Measurements from ENCODE around the gene FAM241B. TPM values are rescaled to one million over a fixed set of nuclear protein-coding genes. Genes with fewer than 3 reads are reported as not detected.

FAM241B gene
- total and polyA plus RNA-seq, 10 of the 15 experiments (the other 5 are each of a cell fraction or from before 2014, with no cell fraction given): 0.09 to 0.99 (median 0.24) TPM

- no peak for TF ChIP-seq SUPT20H (IDR thresholded peaks at IDR 0.05; ENCODE audit: borderline replicate concordance, control insufficient read depth, low read depth, low read length)
Observed at GRCh38 chr10:69642747-69643146, 12.7 kb downstream of the FAM241B start (continued).

GRCh38 chr10:69643779-69644657 is 14.0 kb downstream of the FAM241B start:
- Histone ChIP-seq H3K36me3 (ENCODE audit: control insufficient read depth in 2 of 2, insufficient read depth in 2 of 2, low read length in 1 of 2) (no peaks in the 10 kb centered on the region), H3K4me2 (ENCODE audit: control insufficient read depth, insufficient read depth) (no peak overlapping the region), H3K9me3 (replicated peaks; ENCODE audit: control insufficient read depth, insufficient read depth, low read length) (no peaks in the 10 kb centered on the region), H3K27ac (ENCODE audit: control insufficient read depth, insufficient read depth) (no peak overlapping the region), H3K27me3 (replicated peaks in 1 of 2; ENCODE audit: control insufficient read depth in 2 of 2, insufficient read depth in 2 of 2, low read length in 1 of 2) (no peaks in the 10 kb centered on the region), H4K20me1 (ENCODE audit: control insufficient read depth, insufficient read depth) (0 out of 2 replicates have a peak, but pooled peaks cover 2% of the 10 kb centered on the region), H3K4me1 (ENCODE audit: control insufficient read depth, insufficient read depth, low read length) (no peaks in the 10 kb centered on the region), H2AFZ (ENCODE audit: control insufficient read depth, low read depth, low read length) (no peak overlapping the region), H3K79me2 (ENCODE audit: control insufficient read depth, insufficient read depth, low read length) (no peaks in the 10 kb centered on the region), H3K4me3 (no peak overlapping the region), H3K9ac (ENCODE audit: control insufficient read depth, insufficient read depth, low read length) (no peak overlapping the region)
- WGBS (ENCODE audit: insufficient coverage, insufficient replicate concordance, low lambda C conversion rate, missing lambda C conversion rate): 29% methylated on average over 15 of the region's 16 CpGs
- TF ChIP-seq ASH2L (IDR thresholded peaks at IDR 0.05; ENCODE audit: borderline replicate concordance, low read depth): no peak
- no peak for TF ChIP-seq TCF12 (IDR thresholded peaks at IDR 0.05; ENCODE audit: low read depth, low read length)
- RAD21 ChIA-PET (ENCODE audit: unreplicated experiment): interaction anchor here (3.5 kb wide), 1 partner anchor 129 kb away, joined by 18 read pairs; no protein-coding TSS in a partner anchor
- in situ Hi-C loops (cut with MboI): no loop called here
- intact Hi-C loops (cut with micrococcal nuclease; ENCODE audit: unreplicated experiment): loop anchor here (1.0 to 2.0 kb wide), 3 partner anchors 75 to 271 kb away; partner anchors contain the start of gene COL13A1
- POLR2A ChIA-PET: no interaction called here
- CTCF ChIA-PET: interaction anchor here (0.7 to 11.9 kb wide), 15 partner anchors 9 to 314 kb away, joined by 3 to 189 read pairs (median 4); no protein-coding TSS in a partner anchor
- ATAC-seq (no peak; the same call in 2 of the 3 replicates), FAIRE-seq (no peak), DNase-seq (ENCODE audit: low read depth, low spot score) (no peak)
- no TSS peak for BruUV-seq (replicated peaks)
- SMC1A ChIA-PET (ENCODE audit: uncharacterized antibody, unreplicated experiment): interaction anchor here (0.6 to 1.3 kb wide), 5 partner anchors 71 to 270 kb away, joined by 3 to 7 read pairs (median 3); no protein-coding TSS in a partner anchor

All from GM12878 (cell line).